Measurements from ENCODE around the gene SEMA5B.

Gene SEMA5B

GRCh38 chr3:122929188-122930062, 98.1 kb downstream of the SEMA5B start:
- no peak for DNase-seq (ENCODE audit: low spot score)
- no peak overlapping the region for H3K4me3 ChIP-seq
- no peak overlapping the region for H3K27ac ChIP-seq
- TF ChIP-seq CTCF (IDR thresholded peaks at IDR 0.05), result no peak

GRCh38 chr3:122928396-122929187, 99.0 kb downstream of the SEMA5B start:
- H3K27ac ChIP-seq, result no peak overlapping the region
- TF ChIP-seq CTCF (IDR thresholded peaks at IDR 0.05), result no peak
- H3K4me3 ChIP-seq, result no peak overlapping the region
- DNase-seq (ENCODE audit: low spot score), result no peak

- Histone ChIP-seq H3K27ac (no peak overlapping the region), H3K4me3 (no peak overlapping the region)
- DNase-seq (ENCODE audit: low spot score), result no peak
- no peak for TF ChIP-seq CTCF (IDR thresholded peaks at IDR 0.05)
Measured at GRCh38 chr3:122927726-122928125, 99.8 kb downstream of the SEMA5B start.

- H3K4me3 ChIP-seq, result no peak overlapping the region
- H3K27ac ChIP-seq, result no peak overlapping the region
- no peak for TF ChIP-seq CTCF (IDR thresholded peaks at IDR 0.05)
- DNase-seq (ENCODE audit: low spot score), result no peak
Measured at GRCh38 chr3:122926811-122927210, 100.8 kb downstream of the SEMA5B start.

GRCh38 chr3:122926322-122926721, 101.2 kb downstream of the SEMA5B start:
- no peak for DNase-seq (ENCODE audit: low spot score)
- no peak overlapping the region for H3K27ac ChIP-seq
- no peak for TF ChIP-seq CTCF (IDR thresholded peaks at IDR 0.05)
- no peak overlapping the region for H3K4me3 ChIP-seq

- DNase-seq (ENCODE audit: low spot score), result no peak
- TF ChIP-seq CTCF (IDR thresholded peaks at IDR 0.05), result no peak
- no peak overlapping the region for H3K27ac ChIP-seq
- no peak overlapping the region for H3K4me3 ChIP-seq
Measured at GRCh38 chr3:122925756-122926155, 101.8 kb downstream of the SEMA5B start.

Data from coronary artery (tissue), 2 donors.